Vagina (tissue), 2 donors: ENCODE results near the gene ZDHHC23. TPM values are rescaled to one million over a fixed set of nuclear protein-coding genes. Genes with fewer than 3 reads are reported as not detected.
A peak's percentile ranks its signal among the peaks of the same experiment; 100 is the strongest.

Source experiments
- DNase-seq, 2 donors: peaks; one replicate each; pipeline ENCODE4 v3.0.0-alpha.2; 2017; ENCODE audit errors: extremely low spot score in 2 of 2
- H3K27ac ChIP-seq: fragments of 200-600 bp; sonication (generic); one replicate; pipeline ENCODE4 v1.5.1; 2019
- H3K27me3 ChIP-seq: fragments of 200-600 bp; sonication (generic); one replicate; pipeline ENCODE4 v1.5.1; 2019
- H3K36me3 ChIP-seq, 2 donors: fragments of 200-600 bp; sonication (generic); one replicate each; pipeline ENCODE4 v1.5.1; 2017 to 2019
- H3K4me1 ChIP-seq: fragments of 200-600 bp; sonication (generic); one replicate; pipeline ENCODE4 v1.5.1; 2019
- H3K4me3 ChIP-seq, 2 donors: fragments of 200-600 bp; sonication (generic); 1 replicate in 1 of 2; 2 replicates in 1 of 2; pipeline ENCODE4 v1.5.1; 2016 to 2019
- H3K9me3 ChIP-seq: fragments of 200-600 bp; sonication (generic); one replicate; pipeline ENCODE4 v1.5.1; 2019
- CTCF ChIP-seq, 3 experiments: fragments of 450-650 bp in 2 of 3; fragments of 200-600 bp in 1 of 3; sonication (generic) in 1 of 3; IDR thresholded peaks; one replicate each; pipeline ENCODE4 v1.5.1; 2017 to 2019; ENCODE audit warnings: antibody characterized with exemption in 3 of 3, mild to moderate bottlenecking in 2 of 3, moderate library complexity in 2 of 3
- POLR2A ChIP-seq, 2 donors: fragments of 450-650 bp; IDR thresholded peaks; one replicate each; pipeline ENCODE4 v1.6.1; 2017; ENCODE audit warnings: antibody characterized with exemption in 2 of 2, mild to moderate bottlenecking in 2 of 2, moderate library complexity in 2 of 2
- POLR2AphosphoS5 ChIP-seq, 2 donors: sonication (generic); formaldehyde crosslinking; IDR thresholded peaks; one replicate each; pipeline ENCODE4 v1.9.0; 2017; ENCODE audit warnings: antibody characterized with exemption in 2 of 2, mild to moderate bottlenecking in 2 of 2, low read depth in 1 of 2; ENCODE audit not compliant: insufficient read depth in 1 of 2
- intact Hi-C: fragments of 100-400 bp; cut with DNase I; formaldehyde crosslinking; loops from one replicate; pipeline ENCODE4 v1.15.1; 2023
- total RNA-seq: library from RNA; depleted of rRNA; stranded (reverse); fragments of >200 nt; gene quantifications from one replicate; pipeline ENCODE4 v1.2.3, GENCODE V29; 2016

The ZDHHC23 gene
- total RNA-seq, 1 donor from 2014 or later, result 5.4 TPM

- Histone ChIP-seq H3K36me3 (no peaks in the 10 kb centered on the region), H3K4me1 (peaks cover 14% of the 10 kb centered on the region), H3K9me3 (no peaks in the 10 kb centered on the region), H3K27ac (no peak overlapping the region), H3K27me3 (no peaks in the 10 kb centered on the region), H3K4me3 (peak overlapping the region; percentile 83 to 84)
- no peak for DNase-seq
- TF ChIP-seq CTCF (IDR thresholded peaks at IDR 0.05), result no peak
- no peak for TF ChIP-seq POLR2AphosphoS5 (IDR thresholded peaks at IDR 0.05; ENCODE audit: insufficient read depth in 1 of 2, low read depth in 1 of 2)
- no peak for TF ChIP-seq POLR2A (IDR thresholded peaks at IDR 0.05)
- intact Hi-C loops, result no loop called here
Measured at GRCh38 chr3:113948015-113948917, 453 bp downstream of the ZDHHC23 start.

GRCh38 chr3:113952921-113953320 is 5.1 kb downstream of the ZDHHC23 start:
- Histone ChIP-seq H3K4me3 (no peak overlapping the region), H3K36me3 (no peaks in the 10 kb centered on the region), H3K27me3 (no peaks in the 10 kb centered on the region), H3K27ac (no peak overlapping the region), H3K9me3 (no peaks in the 10 kb centered on the region), H3K4me1 (peaks cover 14% of the 10 kb centered on the region)
- intact Hi-C loops, result no loop called here
- no peak for DNase-seq
- TF ChIP-seq CTCF (IDR thresholded peaks at IDR 0.05), result no peak

- Histone ChIP-seq H3K27ac (no peak overlapping the region), H3K9me3 (no peaks in the 10 kb centered on the region), H3K36me3 (no peaks in the 10 kb centered on the region), H3K4me3 (no peak overlapping the region), H3K4me1 (peaks cover 6% of the 10 kb centered on the region), H3K27me3 (no peaks in the 10 kb centered on the region)
- no peak for DNase-seq
- TF ChIP-seq CTCF (IDR thresholded peaks at IDR 0.05), result no peak
- no peak for TF ChIP-seq POLR2AphosphoS5 (IDR thresholded peaks at IDR 0.05; ENCODE audit: insufficient read depth in 1 of 2, low read depth in 1 of 2)
- TF ChIP-seq POLR2A (IDR thresholded peaks at IDR 0.05), result no peak
- intact Hi-C loops, result no loop called here
Measured at GRCh38 chr3:113953677-113954076, 5.9 kb downstream of the ZDHHC23 start.

GRCh38 chr3:113954091-113954685 is 6.4 kb downstream of the ZDHHC23 start:
- Histone ChIP-seq H3K4me1 (peaks cover under 1% of the 10 kb centered on the region), H3K27ac (no peak overlapping the region), H3K36me3 (no peaks in the 10 kb centered on the region), H3K9me3 (no peaks in the 10 kb centered on the region), H3K27me3 (no peaks in the 10 kb centered on the region), H3K4me3 (no peak overlapping the region)
- DNase-seq, result no peak
- intact Hi-C loops, result no loop called here
- TF ChIP-seq POLR2AphosphoS5 (IDR thresholded peaks at IDR 0.05; ENCODE audit: insufficient read depth in 1 of 2, low read depth in 1 of 2) (no peak), POLR2A (IDR thresholded peaks at IDR 0.05) (no peak), CTCF (IDR thresholded peaks at IDR 0.05) (no peak)

- intact Hi-C loops, result no loop called here
Measured at GRCh38 chr3:113963879-113964278, 16.1 kb downstream of the ZDHHC23 start.

More at GRCh38 chr3:113963879-113964278, 16.1 kb downstream of the ZDHHC23 start:
- TF ChIP-seq POLR2AphosphoS5 (IDR thresholded peaks at IDR 0.05; ENCODE audit: insufficient read depth in 1 of 2, low read depth in 1 of 2), result no peak
- no peak for TF ChIP-seq POLR2A (IDR thresholded peaks at IDR 0.05)
- no peak for TF ChIP-seq CTCF (IDR thresholded peaks at IDR 0.05)
- no peak for DNase-seq
- Histone ChIP-seq H3K27me3 (no peaks in the 10 kb centered on the region), H3K27ac (no peak overlapping the region), H3K9me3 (no peaks in the 10 kb centered on the region), H3K4me1 (no peaks in the 10 kb centered on the region), H3K4me3 (no peak overlapping the region), H3K36me3 (no peaks in the 10 kb centered on the region)
